Vagina (tissue), 2 donors: ENCODE data around the gene TMEM89. TPM values are rescaled to one million over a fixed set of nuclear protein-coding genes. Genes with fewer than 3 reads are reported as not detected.

Source experiments
- DNase-seq, 2 donors: peaks; one replicate each; pipeline ENCODE4 v3.0.0-alpha.2; 2017; ENCODE audit errors: extremely low spot score in 2 of 2
- H3K27ac ChIP-seq: fragments of 200-600 bp; sonication (generic); one replicate; pipeline ENCODE4 v1.5.1; 2019
- H3K27me3 ChIP-seq: fragments of 200-600 bp; sonication (generic); one replicate; pipeline ENCODE4 v1.5.1; 2019
- H3K36me3 ChIP-seq, 2 donors: fragments of 200-600 bp; sonication (generic); one replicate each; pipeline ENCODE4 v1.5.1; 2017 to 2019
- H3K4me1 ChIP-seq: fragments of 200-600 bp; sonication (generic); one replicate; pipeline ENCODE4 v1.5.1; 2019
- H3K4me3 ChIP-seq, 2 donors: fragments of 200-600 bp; sonication (generic); 1 replicate in 1 of 2; 2 replicates in 1 of 2; pipeline ENCODE4 v1.5.1; 2016 to 2019
- H3K9me3 ChIP-seq: fragments of 200-600 bp; sonication (generic); one replicate; pipeline ENCODE4 v1.5.1; 2019
- POLR2A ChIP-seq, 2 donors: fragments of 450-650 bp; IDR thresholded peaks; one replicate each; pipeline ENCODE4 v1.6.1; 2017; ENCODE audit warnings: antibody characterized with exemption in 2 of 2, mild to moderate bottlenecking in 2 of 2, moderate library complexity in 2 of 2
- POLR2AphosphoS5 ChIP-seq, 2 donors: sonication (generic); formaldehyde crosslinking; IDR thresholded peaks; one replicate each; pipeline ENCODE4 v1.9.0; 2017; ENCODE audit warnings: antibody characterized with exemption in 2 of 2, mild to moderate bottlenecking in 2 of 2, low read depth in 1 of 2; ENCODE audit not compliant: insufficient read depth in 1 of 2
- intact Hi-C: fragments of 100-400 bp; cut with DNase I; formaldehyde crosslinking; loops from one replicate; pipeline ENCODE4 v1.15.1; 2023
- total RNA-seq: library from RNA; depleted of rRNA; stranded (reverse); fragments of >200 nt; gene quantifications from one replicate; pipeline ENCODE4 v1.2.3, GENCODE V29; 2016
- TF ChIP-seq, protein P1 (sequence below), 3 experiments: fragments of 450-650 bp in 2 of 3; fragments of 200-600 bp in 1 of 3; sonication (generic) in 1 of 3; IDR thresholded peaks; one replicate each; pipeline ENCODE4 v1.5.1; 2017 to 2019; ENCODE audit warnings: antibody characterized with exemption in 3 of 3, mild to moderate bottlenecking in 2 of 3, moderate library complexity in 2 of 3

TMEM89 gene
- total RNA-seq, 1 donor from 2014 or later = not detected

DNA sequence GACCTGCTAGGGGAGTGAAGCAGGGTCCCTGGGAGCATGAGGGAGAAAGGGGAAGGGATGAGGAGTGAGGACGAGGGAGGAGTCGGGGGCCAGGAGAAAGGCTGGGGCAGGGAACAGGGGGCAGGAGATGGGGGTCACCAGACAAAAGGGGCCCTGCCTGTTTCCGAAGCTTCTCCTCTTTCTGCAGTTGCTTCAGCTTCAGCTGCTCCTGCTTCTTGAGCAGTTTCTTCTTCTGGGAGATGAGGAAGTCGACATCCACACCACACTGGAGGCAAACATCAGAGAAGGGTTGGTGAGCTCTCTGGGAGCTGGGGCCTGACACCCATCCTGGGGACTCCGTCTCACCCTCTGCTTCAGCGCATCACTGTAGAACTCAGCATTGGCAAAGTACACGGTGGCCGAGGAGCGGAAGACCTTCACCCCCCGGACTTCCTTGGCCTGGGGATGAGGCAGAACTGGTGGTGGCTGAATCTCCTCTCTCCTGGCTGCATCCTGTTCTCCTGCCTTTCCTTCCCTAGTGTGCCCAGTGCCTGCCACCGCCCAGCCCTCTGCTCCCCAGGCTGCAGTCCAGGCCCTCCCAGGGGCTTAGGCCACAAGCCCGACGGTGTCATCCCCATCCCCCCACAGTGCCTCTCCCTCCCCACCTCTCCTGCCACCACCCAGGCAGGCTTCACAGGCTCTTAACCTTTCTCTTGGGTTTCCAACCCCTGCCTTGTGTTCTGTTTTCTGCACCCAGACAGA, 6.9 kb upstream of the TMEM89 start:
- no peak overlapping the region for H3K27ac ChIP-seq
- intact Hi-C loops = no loop called here
- H3K36me3 ChIP-seq = peaks cover 0 to 30% of the 10 kb centered on the region in 2 donors
- TF ChIP-seq POLR2A (IDR thresholded peaks at IDR 0.05) (no peak), POLR2AphosphoS5 (IDR thresholded peaks at IDR 0.05; ENCODE audit: insufficient read depth in 1 of 2, low read depth in 1 of 2) (no peak)
- TF ChIP-seq, protein P1, sequence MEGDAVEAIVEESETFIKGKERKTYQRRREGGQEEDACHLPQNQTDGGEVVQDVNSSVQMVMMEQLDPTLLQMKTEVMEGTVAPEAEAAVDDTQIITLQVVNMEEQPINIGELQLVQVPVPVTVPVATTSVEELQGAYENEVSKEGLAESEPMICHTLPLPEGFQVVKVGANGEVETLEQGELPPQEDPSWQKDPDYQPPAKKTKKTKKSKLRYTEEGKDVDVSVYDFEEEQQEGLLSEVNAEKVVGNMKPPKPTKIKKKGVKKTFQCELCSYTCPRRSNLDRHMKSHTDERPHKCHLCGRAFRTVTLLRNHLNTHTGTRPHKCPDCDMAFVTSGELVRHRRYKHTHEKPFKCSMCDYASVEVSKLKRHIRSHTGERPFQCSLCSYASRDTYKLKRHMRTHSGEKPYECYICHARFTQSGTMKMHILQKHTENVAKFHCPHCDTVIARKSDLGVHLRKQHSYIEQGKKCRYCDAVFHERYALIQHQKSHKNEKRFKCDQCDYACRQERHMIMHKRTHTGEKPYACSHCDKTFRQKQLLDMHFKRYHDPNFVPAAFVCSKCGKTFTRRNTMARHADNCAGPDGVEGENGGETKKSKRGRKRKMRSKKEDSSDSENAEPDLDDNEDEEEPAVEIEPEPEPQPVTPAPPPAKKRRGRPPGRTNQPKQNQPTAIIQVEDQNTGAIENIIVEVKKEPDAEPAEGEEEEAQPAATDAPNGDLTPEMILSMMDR (IDR thresholded peaks at IDR 0.05) = no peak
- no peak overlapping the region for H3K4me3 ChIP-seq
- DNase-seq = no peak
- no peaks in the 10 kb centered on the region for H3K27me3 ChIP-seq
- peaks cover 5% of the 10 kb centered on the region for H3K4me1 ChIP-seq
- no peaks in the 10 kb centered on the region for H3K9me3 ChIP-seq

DNA sequence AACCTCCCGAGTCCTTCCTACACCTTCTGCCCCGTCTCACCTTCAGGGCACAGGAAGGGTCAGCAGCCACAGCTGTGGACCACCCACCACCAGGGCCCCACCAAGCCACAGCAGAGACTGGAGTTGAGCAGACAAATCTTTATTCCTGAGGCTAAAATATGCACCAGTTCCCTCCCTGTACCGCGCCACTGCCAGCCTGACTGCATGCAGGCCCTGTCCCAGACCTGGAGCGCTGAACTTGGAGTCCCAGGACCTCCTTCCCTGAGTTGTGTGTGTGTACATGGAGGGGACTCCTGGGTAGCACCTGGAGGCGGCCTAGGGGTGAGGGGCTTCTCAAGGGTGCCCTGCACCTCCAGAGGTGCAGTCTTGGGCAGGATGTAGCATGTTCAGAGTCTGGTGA, 4.0 kb upstream of the TMEM89 start:
- peaks cover 0 to 12% of the 10 kb centered on the region in 2 donors for H3K36me3 ChIP-seq
- no peak overlapping the region for H3K27ac ChIP-seq
- no peaks in the 10 kb centered on the region for H3K27me3 ChIP-seq

DNA sequence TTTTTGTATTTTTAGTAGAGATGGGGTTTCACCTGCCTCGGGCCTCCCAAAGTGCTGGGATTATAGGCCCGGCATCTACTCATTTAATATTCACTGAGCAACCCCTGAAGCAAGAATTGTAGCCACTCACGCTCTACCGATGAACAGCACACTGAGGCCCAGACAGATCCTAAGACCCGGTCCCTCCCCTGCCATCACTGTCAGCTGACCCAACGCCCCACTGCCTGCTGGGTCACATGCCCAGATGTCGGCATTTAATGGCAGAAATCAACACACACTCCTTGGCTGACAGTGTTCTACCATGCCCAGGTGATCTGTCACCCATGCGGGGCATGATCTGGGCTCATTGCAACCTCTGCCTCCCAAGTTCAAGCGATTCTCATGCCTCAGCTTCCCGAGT, 3.2 kb upstream of the TMEM89 start:
- DNase-seq = no peak
- Histone ChIP-seq H3K27ac (no peak overlapping the region), H3K36me3 (peaks cover 0 to 5% of the 10 kb centered on the region in 2 donors), H3K27me3 (no peaks in the 10 kb centered on the region), H3K4me1 (no peaks in the 10 kb centered on the region), H3K9me3 (no peaks in the 10 kb centered on the region), H3K4me3 (no peak overlapping the region)
- intact Hi-C loops = no loop called here
- no peak for TF ChIP-seq POLR2AphosphoS5 (IDR thresholded peaks at IDR 0.05; ENCODE audit: insufficient read depth in 1 of 2, low read depth in 1 of 2)
- TF ChIP-seq, protein P1 (IDR thresholded peaks at IDR 0.05) = no peak

More for the DNA sequence above, 4.0 kb upstream of the TMEM89 start:
- no peak for DNase-seq
- TF ChIP-seq POLR2A (IDR thresholded peaks at IDR 0.05) (no peak), POLR2AphosphoS5 (IDR thresholded peaks at IDR 0.05; ENCODE audit: insufficient read depth in 1 of 2, low read depth in 1 of 2) (no peak)
- TF ChIP-seq, protein P1 (IDR thresholded peaks at IDR 0.05) = no peak
- Histone ChIP-seq H3K9me3 (no peaks in the 10 kb centered on the region), H3K4me1 (no peaks in the 10 kb centered on the region), H3K4me3 (no peak overlapping the region)
- intact Hi-C loops = no loop called here

DNA sequence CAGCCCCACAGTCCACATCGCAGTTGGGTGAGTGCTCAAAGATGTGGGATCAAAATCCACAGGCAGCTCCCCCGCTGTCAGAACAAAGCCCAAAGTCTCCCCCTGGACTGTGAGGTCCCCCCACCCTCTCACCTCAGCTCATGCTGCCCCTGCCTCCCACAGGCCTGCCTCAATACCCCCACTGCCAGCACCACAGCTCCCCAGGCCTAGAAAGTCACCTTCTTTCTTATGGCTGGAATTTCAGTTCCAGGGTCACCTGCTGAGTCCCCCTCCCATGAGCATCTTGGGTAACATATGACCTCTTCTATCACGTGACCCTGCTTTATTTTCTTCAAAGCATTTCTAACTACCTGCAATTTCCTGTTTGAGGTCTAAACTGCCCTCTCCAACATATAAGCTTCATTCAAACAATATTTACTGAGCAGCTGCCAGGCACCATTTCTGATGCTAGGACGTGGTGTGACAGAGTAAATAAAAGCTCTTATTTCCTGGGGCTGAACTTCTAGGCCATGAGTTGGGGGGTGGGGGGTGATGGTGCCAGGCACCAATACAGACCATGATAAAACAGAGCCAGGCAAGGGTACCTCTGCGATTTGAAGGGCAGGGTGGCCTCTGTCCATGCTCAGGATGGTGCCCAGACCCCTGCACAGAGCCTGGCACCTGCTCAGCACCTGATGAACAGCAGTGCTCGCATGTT, 2.4 kb upstream of the TMEM89 start:
- Histone ChIP-seq H3K4me3 (no peak overlapping the region), H3K9me3 (no peaks in the 10 kb centered on the region), H3K27ac (no peak overlapping the region), H3K36me3 (peaks cover 0 to 5% of the 10 kb centered on the region in 2 donors), H3K4me1 (no peaks in the 10 kb centered on the region), H3K27me3 (no peaks in the 10 kb centered on the region)
- intact Hi-C loops = no loop called here
- DNase-seq = no peak
- TF ChIP-seq POLR2AphosphoS5 (IDR thresholded peaks at IDR 0.05; ENCODE audit: insufficient read depth in 1 of 2, low read depth in 1 of 2) (no peak), POLR2A (IDR thresholded peaks at IDR 0.05) (no peak)
- TF ChIP-seq, protein P1 (IDR thresholded peaks at IDR 0.05) = no peak
